Vagina (tissue), 2 donors: Measurements from ENCODE around the gene FHIT. TPM values are rescaled to one million over a fixed set of nuclear protein-coding genes. Genes with fewer than 3 reads are reported as not detected.

Experiments used
- DNase-seq, 2 donors: peaks; one replicate each; pipeline ENCODE4 v3.0.0-alpha.2; 2017; ENCODE audit errors: extremely low spot score in 2 of 2
- H3K27ac ChIP-seq: fragments of 200-600 bp; sonication (generic); one replicate; pipeline ENCODE4 v1.5.1; 2019
- H3K27me3 ChIP-seq: fragments of 200-600 bp; sonication (generic); one replicate; pipeline ENCODE4 v1.5.1; 2019
- H3K36me3 ChIP-seq, 2 donors: fragments of 200-600 bp; sonication (generic); one replicate each; pipeline ENCODE4 v1.5.1; 2017 to 2019
- H3K4me1 ChIP-seq: fragments of 200-600 bp; sonication (generic); one replicate; pipeline ENCODE4 v1.5.1; 2019
- H3K4me3 ChIP-seq, 2 donors: fragments of 200-600 bp; sonication (generic); 1 replicate in 1 of 2; 2 replicates in 1 of 2; pipeline ENCODE4 v1.5.1; 2016 to 2019
- H3K9me3 ChIP-seq: fragments of 200-600 bp; sonication (generic); one replicate; pipeline ENCODE4 v1.5.1; 2019
- POLR2A ChIP-seq, 2 donors: fragments of 450-650 bp; IDR thresholded peaks; one replicate each; pipeline ENCODE4 v1.6.1; 2017; ENCODE audit warnings: antibody characterized with exemption in 2 of 2, mild to moderate bottlenecking in 2 of 2, moderate library complexity in 2 of 2
- POLR2AphosphoS5 ChIP-seq, 2 donors: sonication (generic); formaldehyde crosslinking; IDR thresholded peaks; one replicate each; pipeline ENCODE4 v1.9.0; 2017; ENCODE audit warnings: antibody characterized with exemption in 2 of 2, mild to moderate bottlenecking in 2 of 2, low read depth in 1 of 2; ENCODE audit not compliant: insufficient read depth in 1 of 2
- intact Hi-C: fragments of 100-400 bp; cut with DNase I; formaldehyde crosslinking; loops from one replicate; pipeline ENCODE4 v1.15.1; 2023
- total RNA-seq: library from RNA; depleted of rRNA; stranded (reverse); fragments of >200 nt; gene quantifications from one replicate; pipeline ENCODE4 v1.2.3, GENCODE V29; 2016
- TF ChIP-seq, protein P1 (sequence below), 3 experiments: fragments of 450-650 bp in 2 of 3; fragments of 200-600 bp in 1 of 3; sonication (generic) in 1 of 3; IDR thresholded peaks; one replicate each; pipeline ENCODE4 v1.5.1; 2017 to 2019; ENCODE audit warnings: antibody characterized with exemption in 3 of 3, mild to moderate bottlenecking in 2 of 3, moderate library complexity in 2 of 3

The FHIT gene
- total RNA-seq, 1 donor from 2014 or later = 7.9 TPM

GRCh38 chr3:59919586-59919985 is 1331.7 kb downstream of the FHIT start:
- Histone ChIP-seq H3K27ac (no peak overlapping the region), H3K36me3 (no peaks in the 10 kb centered on the region), H3K9me3 (no peaks in the 10 kb centered on the region), H3K27me3 (no peaks in the 10 kb centered on the region), H3K4me3 (no peak overlapping the region), H3K4me1 (no peaks in the 10 kb centered on the region)
- DNase-seq = no peak
- TF ChIP-seq, protein P1, sequence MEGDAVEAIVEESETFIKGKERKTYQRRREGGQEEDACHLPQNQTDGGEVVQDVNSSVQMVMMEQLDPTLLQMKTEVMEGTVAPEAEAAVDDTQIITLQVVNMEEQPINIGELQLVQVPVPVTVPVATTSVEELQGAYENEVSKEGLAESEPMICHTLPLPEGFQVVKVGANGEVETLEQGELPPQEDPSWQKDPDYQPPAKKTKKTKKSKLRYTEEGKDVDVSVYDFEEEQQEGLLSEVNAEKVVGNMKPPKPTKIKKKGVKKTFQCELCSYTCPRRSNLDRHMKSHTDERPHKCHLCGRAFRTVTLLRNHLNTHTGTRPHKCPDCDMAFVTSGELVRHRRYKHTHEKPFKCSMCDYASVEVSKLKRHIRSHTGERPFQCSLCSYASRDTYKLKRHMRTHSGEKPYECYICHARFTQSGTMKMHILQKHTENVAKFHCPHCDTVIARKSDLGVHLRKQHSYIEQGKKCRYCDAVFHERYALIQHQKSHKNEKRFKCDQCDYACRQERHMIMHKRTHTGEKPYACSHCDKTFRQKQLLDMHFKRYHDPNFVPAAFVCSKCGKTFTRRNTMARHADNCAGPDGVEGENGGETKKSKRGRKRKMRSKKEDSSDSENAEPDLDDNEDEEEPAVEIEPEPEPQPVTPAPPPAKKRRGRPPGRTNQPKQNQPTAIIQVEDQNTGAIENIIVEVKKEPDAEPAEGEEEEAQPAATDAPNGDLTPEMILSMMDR (IDR thresholded peaks at IDR 0.05) = no peak
- no peak for TF ChIP-seq POLR2AphosphoS5 (IDR thresholded peaks at IDR 0.05; ENCODE audit: insufficient read depth in 1 of 2, low read depth in 1 of 2)
- no peak for TF ChIP-seq POLR2A (IDR thresholded peaks at IDR 0.05)
- intact Hi-C loops = no loop called here

GRCh38 chr3:59914251-59914650 is 1337.0 kb downstream of the FHIT start:
- Histone ChIP-seq H3K27me3 (no peaks in the 10 kb centered on the region), H3K4me3 (no peak overlapping the region), H3K27ac (no peak overlapping the region), H3K9me3 (no peaks in the 10 kb centered on the region), H3K4me1 (no peaks in the 10 kb centered on the region), H3K36me3 (no peaks in the 10 kb centered on the region)
- intact Hi-C loops = no loop called here
- TF ChIP-seq POLR2AphosphoS5 (IDR thresholded peaks at IDR 0.05; ENCODE audit: insufficient read depth in 1 of 2, low read depth in 1 of 2) = no peak
- TF ChIP-seq, protein P1 (IDR thresholded peaks at IDR 0.05) = no peak
- no peak for TF ChIP-seq POLR2A (IDR thresholded peaks at IDR 0.05)
- no peak for DNase-seq

DNA sequence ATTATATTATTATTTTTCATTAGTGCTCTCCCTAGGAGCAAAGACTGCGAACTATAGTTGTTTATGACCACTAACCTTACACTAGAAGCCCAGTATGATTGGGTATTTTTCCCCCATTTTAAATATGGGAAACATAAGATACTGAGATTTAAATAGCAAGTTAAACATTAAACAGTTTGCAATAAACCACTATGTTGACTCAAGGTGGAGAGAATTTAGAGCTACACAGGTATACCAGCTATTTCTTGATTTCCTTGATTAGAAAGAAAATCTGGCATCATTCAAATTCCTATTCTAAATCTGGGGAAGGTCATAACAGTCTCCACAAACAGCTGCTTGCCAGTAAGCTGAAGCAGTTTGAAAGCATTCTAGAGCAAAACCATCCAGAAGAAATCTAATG is 1337.6 kb downstream of the FHIT start:
- no peak overlapping the region for H3K27ac ChIP-seq
- H3K27me3 ChIP-seq = no peaks in the 10 kb centered on the region
- H3K36me3 ChIP-seq = no peaks in the 10 kb centered on the region
- no peak for DNase-seq
- H3K9me3 ChIP-seq = no peaks in the 10 kb centered on the region
- no peaks in the 10 kb centered on the region for H3K4me1 ChIP-seq
- H3K4me3 ChIP-seq = no peak overlapping the region
- intact Hi-C loops = no loop called here
- TF ChIP-seq POLR2AphosphoS5 (IDR thresholded peaks at IDR 0.05; ENCODE audit: insufficient read depth in 1 of 2, low read depth in 1 of 2) = no peak

DNA sequence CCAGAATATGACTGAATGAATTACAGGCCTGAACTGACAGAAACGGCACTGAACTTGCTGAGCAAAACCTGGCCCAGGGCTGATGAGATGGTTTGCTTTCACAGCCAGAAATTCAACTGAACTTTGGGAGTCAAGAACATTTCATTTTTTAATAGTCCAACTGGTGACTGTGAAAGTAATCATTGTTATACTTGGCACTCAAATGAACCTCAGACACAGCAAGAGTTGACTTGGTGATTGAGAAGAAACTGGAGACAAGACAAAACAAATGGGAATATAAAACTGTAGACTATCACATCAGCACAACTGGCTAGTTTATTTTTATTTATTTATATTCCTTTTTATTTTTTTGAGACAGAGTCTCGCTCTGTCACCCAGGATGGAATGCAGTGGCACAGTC is 1342.6 kb downstream of the FHIT start:
- no peaks in the 10 kb centered on the region for H3K36me3 ChIP-seq
- DNase-seq = no peak
- H3K27ac ChIP-seq = no peak overlapping the region
- no peak overlapping the region for H3K4me3 ChIP-seq
- H3K9me3 ChIP-seq = no peaks in the 10 kb centered on the region
- intact Hi-C loops = no loop called here
- H3K4me1 ChIP-seq = no peaks in the 10 kb centered on the region
- no peaks in the 10 kb centered on the region for H3K27me3 ChIP-seq
- TF ChIP-seq POLR2A (IDR thresholded peaks at IDR 0.05) (no peak), POLR2AphosphoS5 (IDR thresholded peaks at IDR 0.05; ENCODE audit: insufficient read depth in 1 of 2, low read depth in 1 of 2) (no peak)
- TF ChIP-seq, protein P1 (IDR thresholded peaks at IDR 0.05) = no peak

- no peaks in the 10 kb centered on the region for H3K36me3 ChIP-seq
- intact Hi-C loops = no loop called here
- no peaks in the 10 kb centered on the region for H3K9me3 ChIP-seq
- TF ChIP-seq POLR2AphosphoS5 (IDR thresholded peaks at IDR 0.05; ENCODE audit: insufficient read depth in 1 of 2, low read depth in 1 of 2) = no peak
- TF ChIP-seq, protein P1 (IDR thresholded peaks at IDR 0.05) = no peak
- no peak for TF ChIP-seq POLR2A (IDR thresholded peaks at IDR 0.05)
- no peak for DNase-seq
- no peaks in the 10 kb centered on the region for H3K27me3 ChIP-seq
- no peak overlapping the region for H3K27ac ChIP-seq
- no peak overlapping the region for H3K4me3 ChIP-seq
- no peaks in the 10 kb centered on the region for H3K4me1 ChIP-seq
Measured at GRCh38 chr3:59908280-59908679, 1343.0 kb downstream of the FHIT start.

DNA sequence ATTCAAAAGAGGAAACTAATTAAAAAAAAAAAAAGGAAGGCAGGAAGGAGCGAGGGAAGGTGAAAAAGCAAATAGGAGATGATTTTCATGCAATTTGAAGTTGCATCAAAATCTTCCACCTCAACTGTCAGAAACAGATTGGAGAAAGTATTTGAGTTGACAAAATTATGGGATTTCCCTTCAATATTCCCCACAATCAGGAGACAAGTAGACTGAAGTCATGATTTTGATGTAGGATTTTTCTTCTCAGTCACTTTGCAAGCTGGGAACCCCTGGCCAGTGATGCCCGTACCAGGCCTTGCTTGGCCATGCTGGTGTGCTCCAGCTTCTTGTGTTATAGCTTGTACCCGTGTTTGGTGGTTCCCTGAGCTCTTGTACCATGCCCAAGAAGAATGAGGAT is 1347.0 kb downstream of the FHIT start:
- no peak for DNase-seq
- intact Hi-C loops = no loop called here

More for the DNA sequence above, 1347.0 kb downstream of the FHIT start:
- no peak overlapping the region for H3K4me3 ChIP-seq
- no peak overlapping the region for H3K27ac ChIP-seq
- TF ChIP-seq POLR2AphosphoS5 (IDR thresholded peaks at IDR 0.05; ENCODE audit: insufficient read depth in 1 of 2, low read depth in 1 of 2) = no peak
- no peak for TF ChIP-seq POLR2A (IDR thresholded peaks at IDR 0.05)
- TF ChIP-seq, protein P1 (IDR thresholded peaks at IDR 0.05) = no peak
- no peaks in the 10 kb centered on the region for H3K9me3 ChIP-seq
- no peaks in the 10 kb centered on the region for H3K36me3 ChIP-seq
- no peaks in the 10 kb centered on the region for H3K4me1 ChIP-seq
- H3K27me3 ChIP-seq = no peaks in the 10 kb centered on the region
